ENCODE data around the gene SLC6A3.

- TF ChIP-seq, protein P1, sequence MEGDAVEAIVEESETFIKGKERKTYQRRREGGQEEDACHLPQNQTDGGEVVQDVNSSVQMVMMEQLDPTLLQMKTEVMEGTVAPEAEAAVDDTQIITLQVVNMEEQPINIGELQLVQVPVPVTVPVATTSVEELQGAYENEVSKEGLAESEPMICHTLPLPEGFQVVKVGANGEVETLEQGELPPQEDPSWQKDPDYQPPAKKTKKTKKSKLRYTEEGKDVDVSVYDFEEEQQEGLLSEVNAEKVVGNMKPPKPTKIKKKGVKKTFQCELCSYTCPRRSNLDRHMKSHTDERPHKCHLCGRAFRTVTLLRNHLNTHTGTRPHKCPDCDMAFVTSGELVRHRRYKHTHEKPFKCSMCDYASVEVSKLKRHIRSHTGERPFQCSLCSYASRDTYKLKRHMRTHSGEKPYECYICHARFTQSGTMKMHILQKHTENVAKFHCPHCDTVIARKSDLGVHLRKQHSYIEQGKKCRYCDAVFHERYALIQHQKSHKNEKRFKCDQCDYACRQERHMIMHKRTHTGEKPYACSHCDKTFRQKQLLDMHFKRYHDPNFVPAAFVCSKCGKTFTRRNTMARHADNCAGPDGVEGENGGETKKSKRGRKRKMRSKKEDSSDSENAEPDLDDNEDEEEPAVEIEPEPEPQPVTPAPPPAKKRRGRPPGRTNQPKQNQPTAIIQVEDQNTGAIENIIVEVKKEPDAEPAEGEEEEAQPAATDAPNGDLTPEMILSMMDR (conservative IDR thresholded peaks at IDR 0.05; ENCODE audit: low read length): no peak
- TF ChIP-seq EZH2phosphoT487 (IDR thresholded peaks at IDR 0.05; ENCODE audit: borderline replicate concordance, low read depth, low read length): no peak
Measured at GRCh38 chr5:1400936-1401335, 44.3 kb downstream of the SLC6A3 start.

All from OCI-LY7 (cell line).